Measurements from ENCODE around the gene OSBPL6. TPM values are rescaled to one million over a fixed set of nuclear protein-coding genes. Genes with fewer than 3 reads are reported as not detected.
A peak's percentile ranks its signal among the peaks of the same experiment; 100 is the strongest.

The OSBPL6 gene
- total and polyA plus RNA-seq, 11 donors: 1.2 to 9.6 (median 4.2) TPM

GRCh38 chr2:178238154-178238521 is 43.8 kb downstream of the OSBPL6 start:
- H3K9me3 ChIP-seq: no peaks in the 10 kb centered on the region
- no peaks in the 10 kb centered on the region for H3K27me3 ChIP-seq
- no peak for ATAC-seq
- TF ChIP-seq POLR2A (IDR thresholded peaks at IDR 0.05): no peak
- TF ChIP-seq, protein P1, sequence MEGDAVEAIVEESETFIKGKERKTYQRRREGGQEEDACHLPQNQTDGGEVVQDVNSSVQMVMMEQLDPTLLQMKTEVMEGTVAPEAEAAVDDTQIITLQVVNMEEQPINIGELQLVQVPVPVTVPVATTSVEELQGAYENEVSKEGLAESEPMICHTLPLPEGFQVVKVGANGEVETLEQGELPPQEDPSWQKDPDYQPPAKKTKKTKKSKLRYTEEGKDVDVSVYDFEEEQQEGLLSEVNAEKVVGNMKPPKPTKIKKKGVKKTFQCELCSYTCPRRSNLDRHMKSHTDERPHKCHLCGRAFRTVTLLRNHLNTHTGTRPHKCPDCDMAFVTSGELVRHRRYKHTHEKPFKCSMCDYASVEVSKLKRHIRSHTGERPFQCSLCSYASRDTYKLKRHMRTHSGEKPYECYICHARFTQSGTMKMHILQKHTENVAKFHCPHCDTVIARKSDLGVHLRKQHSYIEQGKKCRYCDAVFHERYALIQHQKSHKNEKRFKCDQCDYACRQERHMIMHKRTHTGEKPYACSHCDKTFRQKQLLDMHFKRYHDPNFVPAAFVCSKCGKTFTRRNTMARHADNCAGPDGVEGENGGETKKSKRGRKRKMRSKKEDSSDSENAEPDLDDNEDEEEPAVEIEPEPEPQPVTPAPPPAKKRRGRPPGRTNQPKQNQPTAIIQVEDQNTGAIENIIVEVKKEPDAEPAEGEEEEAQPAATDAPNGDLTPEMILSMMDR (IDR thresholded peaks at IDR 0.05): no peak
- peaks cover 0 to 26% (median 10%) of the 10 kb centered on the region in 12 donors for H3K4me1 ChIP-seq
- H3K4me3 ChIP-seq: no peak overlapping the region
- WGBS, 4 donors: 75 to 90% (median 82%) methylated on average over 4 of the region's 4 CpGs
- intact Hi-C loops (cut with DNase I): no loop called here
- H3K36me3 ChIP-seq: no peaks in the 10 kb centered on the region
- no peak for DNase-seq
- H3K27ac ChIP-seq: no peak overlapping the region

DNA sequence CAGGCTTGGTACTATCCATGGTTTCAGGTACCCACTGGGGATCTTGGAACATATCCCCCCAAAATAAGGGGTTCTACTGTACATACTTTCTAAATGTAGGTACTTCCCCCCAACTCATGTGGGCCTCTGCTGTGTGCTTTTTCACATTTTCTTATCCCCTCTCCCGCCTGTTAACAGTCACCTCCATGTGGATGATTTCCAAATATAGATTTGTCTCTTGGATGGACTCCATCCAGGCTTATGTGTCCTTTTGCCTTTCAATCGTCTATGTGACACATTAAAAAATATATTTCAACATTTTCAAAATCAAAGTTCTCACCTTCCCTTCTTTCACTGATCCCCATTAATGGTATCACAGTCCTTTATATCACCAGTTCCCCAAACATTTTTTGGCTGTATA is 44.4 kb downstream of the OSBPL6 start:
- no peak overlapping the region for H3K27ac ChIP-seq
- no peaks in the 10 kb centered on the region for H3K9me3 ChIP-seq
- ATAC-seq: no peak
- intact Hi-C loops (cut with DNase I): no loop called here
- DNase-seq: no peak
- H3K36me3 ChIP-seq: no peaks in the 10 kb centered on the region
- TF ChIP-seq, protein P1 (IDR thresholded peaks at IDR 0.05): no peak
- TF ChIP-seq POLR2A (IDR thresholded peaks at IDR 0.05): no peak
- peaks cover 0 to 26% (median 10%) of the 10 kb centered on the region in 12 donors for H3K4me1 ChIP-seq
- H3K4me3 ChIP-seq: no peak overlapping the region
- no peaks in the 10 kb centered on the region for H3K27me3 ChIP-seq
- 36 to 46% (median 37%) methylated on average over 2 of the region's 2 CpGs for WGBS, 4 donors

GRCh38 chr2:178241844-178242551 is 47.7 kb downstream of the OSBPL6 start:
- DNase-seq (peak in 4 of 5 donors; percentile 41 to 69 (median 56)), ATAC-seq (peak; percentile 52 to 87 (median 82))
- H3K9me3 ChIP-seq: no peaks in the 10 kb centered on the region
- intact Hi-C loops (cut with DNase I): loop anchor here in 1 of 10 donors (10.0 kb wide), 1 partner anchor 47 kb away; the partner anchor contains the start of gene OSBPL6
- no peaks in the 10 kb centered on the region for H3K36me3 ChIP-seq
- H3K27ac ChIP-seq: peak overlapping the region in 7 of 12 donors; percentile 1 to 58 (median 32)
- H3K4me3 ChIP-seq: no peak overlapping the region
- no peaks in the 10 kb centered on the region for H3K27me3 ChIP-seq
- no peak for TF ChIP-seq POLR2A (IDR thresholded peaks at IDR 0.05)
- TF ChIP-seq, protein P1 (IDR thresholded peaks at IDR 0.05): no peak
- 32 to 40% (median 33%) methylated on average over 5 of the region's 5 CpGs for WGBS, 4 donors
- H3K4me1 ChIP-seq: peaks cover 0 to 30% (median 13%) of the 10 kb centered on the region in 12 donors

DNA sequence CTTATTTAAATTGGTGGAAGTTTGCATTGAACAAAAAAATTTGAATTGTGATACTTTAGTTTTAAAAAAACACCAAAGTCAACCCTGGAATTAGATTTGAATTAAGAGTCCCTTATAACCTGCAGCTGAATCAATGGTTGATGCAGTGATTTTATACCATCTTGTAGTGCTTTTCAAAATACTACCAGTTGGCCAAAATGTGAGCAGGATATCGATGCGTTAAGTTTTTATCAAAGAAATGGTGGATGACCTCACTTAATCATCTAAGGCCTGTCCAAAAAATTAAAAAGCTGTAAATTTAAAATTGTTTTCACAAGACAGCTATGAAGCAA is 48.2 kb downstream of the OSBPL6 start:
- Histone ChIP-seq H3K36me3 (no peaks in the 10 kb centered on the region), H3K9me3 (no peaks in the 10 kb centered on the region), H3K4me1 (peaks cover 0 to 35% (median 13%) of the 10 kb centered on the region in 12 donors), H3K27ac (peak overlapping the region in 2 of 12 donors; percentile 56 to 58), H3K27me3 (no peaks in the 10 kb centered on the region), H3K4me3 (no peak overlapping the region)
- no peak for TF ChIP-seq POLR2A (IDR thresholded peaks at IDR 0.05)
- TF ChIP-seq, protein P1 (IDR thresholded peaks at IDR 0.05): no peak
- ATAC-seq: no peak
- 39 to 68% (median 50%) methylated on average over 2 of the region's 2 CpGs for WGBS, 4 donors
- intact Hi-C loops (cut with DNase I): loop anchor here in 1 of 10 donors (10.0 kb wide), 1 partner anchor 48 kb away; the partner anchor contains the start of gene OSBPL6
- no peak for DNase-seq

Data from heart left ventricle (tissue), 16 donors.